ENCODE results near the gene BCL7B. TPM values are rescaled to one million over a fixed set of nuclear protein-coding genes. Genes with fewer than 3 reads are reported as not detected.

Gene BCL7B
- polyA plus RNA-seq, 4 donors, result 38.8 to 86.2 (median 64.3) TPM

- Histone ChIP-seq H3K4me3 (ENCODE audit: low read depth in 1 of 3, low read length in 3 of 3) (peak overlapping the region; percentile 53 to 100 (median 97)), H3K4me1 (ENCODE audit: control insufficient read depth in 3 of 3, insufficient read depth in 2 of 3, low read depth in 1 of 3, low read length in 2 of 3) (peaks cover 0 to 14% (median 3%) of the 10 kb centered on the region in 3 donors), H3K27ac (ENCODE audit: low read depth in 1 of 3, low read length in 2 of 3) (peak overlapping the region; percentile 60 to 98 (median 89)), H3K36me3 (ENCODE audit: control insufficient read depth in 3 of 3, insufficient read depth in 2 of 3, low read depth in 1 of 3, low read length in 3 of 3) (peaks cover 0 to 16% (median 2%) of the 10 kb centered on the region in 3 donors), H3K27me3 (ENCODE audit: control insufficient read depth in 3 of 3, insufficient read depth in 3 of 3, low read length in 3 of 3) (no peaks in the 10 kb centered on the region), H3K9me3 (ENCODE audit: control insufficient read depth in 2 of 2, insufficient read depth in 1 of 2, low read depth in 1 of 2, low read length in 1 of 2) (no peaks in the 10 kb centered on the region)
- no peak for DNase-seq
- FAIRE-seq, result no peak
- WGBS, 3 donors, result 0 to 1% (median 1%) methylated on average over 25 to 62 of the region's 62 CpGs
These were observed 35.8 kb downstream of the BCL7B start for GRCh38 chr7:73521636-73522104.

GRCh38 chr7:73520673-73521635, 36.5 kb downstream of the BCL7B start:
- DNase-seq (peak in 1 of 2 donors; percentile 26), FAIRE-seq (no peak)
- 0 to 1% (median 0%) methylated on average over 34 to 36 of the region's 36 CpGs for WGBS, 3 donors
- Histone ChIP-seq H3K9me3 (ENCODE audit: control insufficient read depth in 2 of 2, insufficient read depth in 1 of 2, low read depth in 1 of 2, low read length in 1 of 2) (no peaks in the 10 kb centered on the region), H3K27ac (ENCODE audit: low read depth in 1 of 3, low read length in 2 of 3) (peak overlapping the region; percentile 43 to 98 (median 89)), H3K4me1 (ENCODE audit: control insufficient read depth in 3 of 3, insufficient read depth in 2 of 3, low read depth in 1 of 3, low read length in 2 of 3) (peaks cover 0 to 14% (median 3%) of the 10 kb centered on the region in 3 donors), H3K36me3 (ENCODE audit: control insufficient read depth in 3 of 3, insufficient read depth in 2 of 3, low read depth in 1 of 3, low read length in 3 of 3) (peaks cover 0 to 23% (median 2%) of the 10 kb centered on the region in 3 donors), H3K27me3 (ENCODE audit: control insufficient read depth in 3 of 3, insufficient read depth in 3 of 3, low read length in 3 of 3) (no peaks in the 10 kb centered on the region), H3K4me3 (ENCODE audit: low read depth in 1 of 3, low read length in 3 of 3) (peak overlapping the region; percentile 53 to 100 (median 97))

- no peaks in the 10 kb centered on the region for H3K9me3 ChIP-seq (ENCODE audit: control insufficient read depth in 2 of 2, insufficient read depth in 1 of 2, low read depth in 1 of 2, low read length in 1 of 2)
- H3K36me3 ChIP-seq (ENCODE audit: control insufficient read depth in 3 of 3, insufficient read depth in 2 of 3, low read depth in 1 of 3, low read length in 3 of 3), result peaks cover 0 to 30% (median 4%) of the 10 kb centered on the region in 3 donors
- peak overlapping the region in 2 of 3 donors; percentile 53 to 100 for H3K4me3 ChIP-seq (ENCODE audit: low read depth in 1 of 3, low read length in 3 of 3)
- DNase-seq, result peak in 1 of 2 donors; percentile 19
- H3K27me3 ChIP-seq (ENCODE audit: control insufficient read depth in 3 of 3, insufficient read depth in 3 of 3, low read length in 3 of 3), result no peaks in the 10 kb centered on the region
- H3K4me1 ChIP-seq (ENCODE audit: control insufficient read depth in 3 of 3, insufficient read depth in 2 of 3, low read depth in 1 of 3, low read length in 2 of 3), result peaks cover 0 to 14% (median 3%) of the 10 kb centered on the region in 3 donors
- no peak for FAIRE-seq
- H3K27ac ChIP-seq (ENCODE audit: low read depth in 1 of 3, low read length in 2 of 3), result peak overlapping the region in 2 of 3 donors; percentile 43 to 66
- WGBS, 3 donors, result 50 to 57% (median 57%) methylated on average over 18 of the region's 18 CpGs
These were observed 37.4 kb downstream of the BCL7B start for GRCh38 chr7:73519867-73520672.

- no peaks in the 10 kb centered on the region for H3K27me3 ChIP-seq (ENCODE audit: control insufficient read depth in 3 of 3, insufficient read depth in 3 of 3, low read length in 3 of 3)
- H3K4me1 ChIP-seq (ENCODE audit: control insufficient read depth in 3 of 3, insufficient read depth in 2 of 3, low read depth in 1 of 3, low read length in 2 of 3), result peaks cover 0 to 14% (median 3%) of the 10 kb centered on the region in 3 donors
- no peak for DNase-seq
- H3K4me3 ChIP-seq (ENCODE audit: low read depth in 1 of 3, low read length in 3 of 3), result no peak overlapping the region
- no peak overlapping the region for H3K27ac ChIP-seq (ENCODE audit: low read depth in 1 of 3, low read length in 2 of 3)
- no peak for FAIRE-seq
- 69 to 73% (median 73%) methylated on average over 5 of the region's 5 CpGs for WGBS, 3 donors
- no peaks in the 10 kb centered on the region for H3K9me3 ChIP-seq (ENCODE audit: control insufficient read depth in 2 of 2, insufficient read depth in 1 of 2, low read depth in 1 of 2, low read length in 1 of 2)
- H3K36me3 ChIP-seq (ENCODE audit: control insufficient read depth in 3 of 3, insufficient read depth in 2 of 3, low read depth in 1 of 3, low read length in 3 of 3), result peaks cover 3 to 39% (median 8%) of the 10 kb centered on the region in 3 donors
These were observed 39.0 kb downstream of the BCL7B start for GRCh38 chr7:73518470-73518869.

- WGBS, 3 donors, result 78 to 88% (median 87%) methylated on average over 6 of the region's 6 CpGs
- DNase-seq, result no peak
These were observed 40.1 kb downstream of the BCL7B start for GRCh38 chr7:73517241-73517995.

GRCh38 chr7:73515178-73515577, 42.3 kb downstream of the BCL7B start:
- Histone ChIP-seq H3K36me3 (ENCODE audit: control insufficient read depth in 3 of 3, insufficient read depth in 2 of 3, low read depth in 1 of 3, low read length in 3 of 3) (peaks cover 8 to 53% (median 9%) of the 10 kb centered on the region in 3 donors), H3K9me3 (ENCODE audit: control insufficient read depth in 2 of 2, insufficient read depth in 1 of 2, low read depth in 1 of 2, low read length in 1 of 2) (no peaks in the 10 kb centered on the region), H3K4me3 (ENCODE audit: low read depth in 1 of 3, low read length in 3 of 3) (no peak overlapping the region), H3K4me1 (ENCODE audit: control insufficient read depth in 3 of 3, insufficient read depth in 2 of 3, low read depth in 1 of 3, low read length in 2 of 3) (peaks cover 0 to 11% (median 3%) of the 10 kb centered on the region in 3 donors), H3K27ac (ENCODE audit: low read depth in 1 of 3, low read length in 2 of 3) (no peak overlapping the region), H3K27me3 (ENCODE audit: control insufficient read depth in 3 of 3, insufficient read depth in 3 of 3, low read length in 3 of 3) (no peaks in the 10 kb centered on the region)
- no peak for FAIRE-seq
- 91 to 99% (median 92%) methylated on average over 3 of the region's 3 CpGs for WGBS, 3 donors
- no peak for DNase-seq

More at GRCh38 chr7:73517241-73517995, 40.1 kb downstream of the BCL7B start:
- no peaks in the 10 kb centered on the region for H3K27me3 ChIP-seq (ENCODE audit: control insufficient read depth in 3 of 3, insufficient read depth in 3 of 3, low read length in 3 of 3)
- FAIRE-seq, result no peak
- peaks cover 0 to 14% (median 3%) of the 10 kb centered on the region in 3 donors for H3K4me1 ChIP-seq (ENCODE audit: control insufficient read depth in 3 of 3, insufficient read depth in 2 of 3, low read depth in 1 of 3, low read length in 2 of 3)
- H3K9me3 ChIP-seq (ENCODE audit: control insufficient read depth in 2 of 2, insufficient read depth in 1 of 2, low read depth in 1 of 2, low read length in 1 of 2), result no peaks in the 10 kb centered on the region
- H3K4me3 ChIP-seq (ENCODE audit: low read depth in 1 of 3, low read length in 3 of 3), result no peak overlapping the region
- peaks cover 5 to 43% (median 8%) of the 10 kb centered on the region in 3 donors for H3K36me3 ChIP-seq (ENCODE audit: control insufficient read depth in 3 of 3, insufficient read depth in 2 of 3, low read depth in 1 of 3, low read length in 3 of 3)
- no peak overlapping the region for H3K27ac ChIP-seq (ENCODE audit: low read depth in 1 of 3, low read length in 2 of 3)

GRCh38 chr7:73512018-73512780, 45.3 kb downstream of the BCL7B start:
- no peak overlapping the region for H3K4me3 ChIP-seq (ENCODE audit: low read depth in 1 of 3, low read length in 3 of 3)
- H3K4me1 ChIP-seq (ENCODE audit: control insufficient read depth in 3 of 3, insufficient read depth in 2 of 3, low read depth in 1 of 3, low read length in 2 of 3), result no peaks in the 10 kb centered on the region
- FAIRE-seq (no peak), DNase-seq (no peak)
- no peaks in the 10 kb centered on the region for H3K9me3 ChIP-seq (ENCODE audit: control insufficient read depth in 2 of 2, insufficient read depth in 1 of 2, low read depth in 1 of 2, low read length in 1 of 2)
- 71 to 81% (median 80%) methylated on average over 8 of the region's 8 CpGs for WGBS, 3 donors
- no peaks in the 10 kb centered on the region for H3K27me3 ChIP-seq (ENCODE audit: control insufficient read depth in 3 of 3, insufficient read depth in 3 of 3, low read length in 3 of 3)
- H3K36me3 ChIP-seq (ENCODE audit: control insufficient read depth in 3 of 3, insufficient read depth in 2 of 3, low read depth in 1 of 3, low read length in 3 of 3), result peaks cover 16 to 71% (median 18%) of the 10 kb centered on the region in 3 donors
- no peak overlapping the region for H3K27ac ChIP-seq (ENCODE audit: low read depth in 1 of 3, low read length in 2 of 3)

Measured in small intestine (tissue), 7 donors.